Measurements from ENCODE around the gene DNAH10.
A peak's percentile ranks its signal among the peaks of the same experiment; 100 is the strongest.

The DNAH10 gene

DNA sequence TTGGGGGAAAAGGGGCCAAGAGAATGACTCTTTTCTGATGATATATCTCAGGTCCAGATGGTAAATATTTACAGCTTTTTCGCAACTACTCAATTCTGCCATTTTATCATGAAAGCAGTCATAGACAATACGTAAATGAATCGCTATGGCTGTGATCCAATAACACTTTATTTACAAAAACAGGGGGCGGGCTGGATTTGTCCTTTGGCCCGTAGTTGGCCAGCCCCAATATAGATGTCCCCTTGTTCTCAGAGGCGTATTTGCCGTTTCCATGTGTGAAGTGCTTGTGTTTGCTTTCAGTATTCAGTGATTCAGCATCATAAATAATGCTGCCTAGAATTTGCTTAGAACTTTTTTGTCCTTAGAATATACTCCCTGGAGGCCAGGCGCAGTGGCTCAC lies 133.3 kb downstream of the DNAH10 start:
- no peak for TF ChIP-seq CTCF (IDR thresholded peaks at IDR 0.05; ENCODE audit: low read depth, low read length, missing control alignments)
- no peak overlapping the region for H3K4me3 ChIP-seq (ENCODE audit: low read depth, low read length)
- in situ Hi-C loops (cut with HindIII; ENCODE audit: low sequenced_read_pairs): no loop called here
- DNase-seq (ENCODE audit: low read depth): no peak

- in situ Hi-C loops (cut with HindIII; ENCODE audit: low sequenced_read_pairs): no loop called here
- TF ChIP-seq CTCF (IDR thresholded peaks at IDR 0.05; ENCODE audit: low read depth, low read length, missing control alignments): no peak
- no peak for DNase-seq (ENCODE audit: low read depth)
- H3K4me3 ChIP-seq (ENCODE audit: low read depth, low read length): no peak overlapping the region
Measured at GRCh38 chr12:123896767-123897166, 134.7 kb downstream of the DNAH10 start.

DNA sequence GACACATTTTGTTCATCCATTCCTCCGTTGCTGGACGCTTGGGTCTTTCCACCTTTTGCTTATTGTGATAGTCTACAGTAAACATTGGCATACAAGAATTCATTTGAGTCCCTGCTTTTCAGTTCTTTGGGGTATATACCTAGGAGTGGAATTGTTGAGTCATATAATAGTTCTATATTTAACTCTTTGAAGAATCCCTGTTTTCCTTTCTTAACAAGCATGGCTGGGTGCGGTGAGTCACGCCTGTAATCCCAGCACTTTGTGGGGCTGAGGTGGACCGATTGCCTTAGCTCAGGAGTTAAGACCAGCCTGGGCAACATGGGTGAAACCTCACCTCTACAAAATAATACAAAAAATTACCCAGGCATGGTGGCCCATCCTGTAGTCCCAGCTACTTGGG lies 135.1 kb downstream of the DNAH10 start:
- H3K4me3 ChIP-seq (ENCODE audit: low read depth, low read length): no peak overlapping the region
- DNase-seq (ENCODE audit: low read depth): peak; percentile 59
- no peak for TF ChIP-seq CTCF (IDR thresholded peaks at IDR 0.05; ENCODE audit: low read depth, low read length, missing control alignments)
- in situ Hi-C loops (cut with HindIII; ENCODE audit: low sequenced_read_pairs): no loop called here

- TF ChIP-seq CTCF (IDR thresholded peaks at IDR 0.05; ENCODE audit: low read depth, low read length, missing control alignments): no peak
- H3K4me3 ChIP-seq (ENCODE audit: low read depth, low read length): no peak overlapping the region
- in situ Hi-C loops (cut with HindIII; ENCODE audit: low sequenced_read_pairs): no loop called here
- no peak for DNase-seq (ENCODE audit: low read depth)
Measured at GRCh38 chr12:123898673-123899072, 136.6 kb downstream of the DNAH10 start.

DNA sequence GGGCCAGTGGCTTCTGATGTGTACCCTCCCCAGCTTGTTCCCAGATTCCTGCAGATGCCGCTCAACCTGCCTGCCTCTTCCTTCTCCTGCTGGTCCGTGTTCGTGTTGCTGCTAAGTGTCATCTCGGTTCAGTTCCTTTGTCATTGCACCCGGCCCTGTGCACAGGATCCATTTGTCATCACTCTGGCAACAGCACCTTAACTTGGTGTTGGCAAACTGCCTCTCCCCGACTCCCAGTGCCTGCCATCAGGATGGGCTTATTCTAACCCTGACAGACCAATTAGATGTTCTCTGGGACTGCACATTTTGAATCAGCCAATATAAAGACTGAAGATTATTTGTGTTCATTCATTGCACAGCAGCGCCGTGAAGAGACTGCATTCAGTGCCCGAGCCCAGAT lies 137.3 kb downstream of the DNAH10 start:
- in situ Hi-C loops (cut with HindIII; ENCODE audit: low sequenced_read_pairs): no loop called here
- no peak overlapping the region for H3K4me3 ChIP-seq (ENCODE audit: low read depth, low read length)
- DNase-seq (ENCODE audit: low read depth): no peak
- no peak for TF ChIP-seq CTCF (IDR thresholded peaks at IDR 0.05; ENCODE audit: low read depth, low read length, missing control alignments)

DNA sequence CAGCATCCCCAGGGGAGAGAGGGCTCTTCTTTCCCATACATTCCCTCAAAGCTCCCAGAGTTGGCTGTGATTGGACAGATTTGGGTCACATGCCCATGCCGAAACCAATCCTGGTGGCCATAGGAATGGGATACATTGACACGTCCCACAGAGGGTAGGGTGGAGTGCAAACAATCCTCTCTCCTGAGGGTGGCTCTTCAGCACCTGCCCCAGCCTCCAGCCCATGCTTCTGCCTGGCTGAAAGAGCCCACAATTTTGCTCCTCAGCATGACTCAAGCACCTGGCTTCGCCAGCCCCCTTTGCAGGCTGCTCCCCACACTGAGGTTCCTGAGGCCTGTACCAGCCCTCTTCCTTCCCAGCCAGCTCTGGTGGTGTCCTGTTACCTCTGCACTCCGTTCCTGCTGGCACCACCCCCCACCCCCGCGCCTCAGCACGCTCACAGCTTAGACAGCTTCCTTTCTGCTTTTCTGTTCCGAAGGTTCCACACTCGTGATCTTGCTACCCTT lies 138.8 kb downstream of the DNAH10 start:
- no peak for DNase-seq (ENCODE audit: low read depth)

More for the DNA sequence above, 138.8 kb downstream of the DNAH10 start:
- in situ Hi-C loops (cut with HindIII; ENCODE audit: low sequenced_read_pairs): loop anchor here (10.0 kb wide), 1 partner anchor 186 kb away; the partner anchor contains the start of gene ATP6V0A2
- H3K4me3 ChIP-seq (ENCODE audit: low read depth, low read length): no peak overlapping the region
- TF ChIP-seq CTCF (IDR thresholded peaks at IDR 0.05; ENCODE audit: low read depth, low read length, missing control alignments): no peak
